HS-5 (cell line): ENCODE measurements around the gene DNALI1.
"Not testable (repeated sequence)": the region's sequence is repeated elsewhere in the genome, so short reads cannot be mapped to it uniquely, and the experiment has no call there.

ENCODE experiments used
- DNase-seq: peaks from one replicate; pipeline ENCODE4 v3.0.0-alpha.2; 2012; ENCODE audit warnings: low read depth

DNALI1 gene

DNA sequence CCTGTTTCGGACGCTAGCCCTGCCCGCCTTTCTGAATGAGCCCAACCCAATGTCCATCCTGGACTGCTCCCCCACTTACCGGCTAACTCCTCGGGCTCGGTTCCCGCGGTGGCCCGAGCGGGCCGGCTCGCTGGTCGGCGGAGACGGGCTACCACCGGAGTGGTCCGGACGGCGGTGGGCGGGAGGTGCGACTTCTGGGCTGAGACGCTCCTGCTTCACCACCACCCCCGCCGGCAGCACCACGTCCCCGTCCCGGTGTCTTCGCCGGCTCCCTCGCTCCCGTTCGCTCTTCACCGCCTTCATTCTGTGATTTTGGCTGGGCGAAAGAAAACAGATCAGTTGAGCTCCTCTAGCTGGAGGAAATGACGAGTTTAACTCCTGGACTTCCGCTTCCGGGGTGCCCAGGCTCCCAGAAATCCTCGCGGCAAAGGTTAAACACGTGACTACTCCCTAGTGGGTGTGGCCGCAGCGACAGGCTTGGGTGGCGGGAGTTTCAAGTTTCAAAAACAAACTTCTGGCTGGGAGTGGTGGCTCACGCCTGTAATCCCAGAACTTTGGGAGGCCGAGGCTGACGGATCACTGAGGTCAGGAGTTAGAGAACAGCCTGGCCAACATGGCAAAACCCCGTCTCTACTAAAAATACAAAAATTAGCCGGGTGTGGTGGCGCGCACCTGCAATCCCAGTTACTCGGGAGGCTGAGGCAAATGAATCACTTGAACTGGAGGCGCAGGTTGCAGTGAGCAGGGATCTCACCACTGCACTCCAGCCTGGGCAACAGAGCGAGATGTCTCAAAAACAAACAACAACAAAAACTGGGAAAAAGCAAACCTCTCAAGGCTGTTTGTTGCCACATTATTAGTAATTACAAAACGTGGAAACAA is 2.6 kb upstream of the DNALI1 start, which contains the start of gene SNIP1:
TSS of gene SNIP1 (minus strand) at position 367 of the 882 bp plus-strand sequence. CDS start at position 303, 64 bp downstream.
- DNase-seq: peak; percentile 58

DNA sequence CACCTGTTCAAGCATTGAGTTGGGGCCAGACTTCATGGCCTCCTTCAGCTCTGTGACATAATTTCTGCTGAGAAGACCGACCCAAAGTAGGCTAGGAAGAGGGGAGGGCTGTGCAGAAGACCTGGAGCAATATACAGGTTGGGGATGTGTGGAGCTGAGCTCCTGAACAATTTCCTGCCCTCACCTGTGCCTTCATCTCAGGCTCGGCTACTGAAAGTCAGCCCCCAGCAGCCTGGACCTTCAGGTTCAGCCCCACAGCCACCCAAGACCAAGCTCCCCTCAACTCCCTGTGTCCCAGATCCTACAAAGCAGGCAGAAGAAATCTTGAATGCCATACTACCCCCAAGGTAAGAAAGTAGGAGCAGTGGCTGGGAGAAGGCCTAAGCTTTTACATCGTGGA is 662 bp downstream of the DNALI1 start:
- no peak for DNase-seq

DNA sequence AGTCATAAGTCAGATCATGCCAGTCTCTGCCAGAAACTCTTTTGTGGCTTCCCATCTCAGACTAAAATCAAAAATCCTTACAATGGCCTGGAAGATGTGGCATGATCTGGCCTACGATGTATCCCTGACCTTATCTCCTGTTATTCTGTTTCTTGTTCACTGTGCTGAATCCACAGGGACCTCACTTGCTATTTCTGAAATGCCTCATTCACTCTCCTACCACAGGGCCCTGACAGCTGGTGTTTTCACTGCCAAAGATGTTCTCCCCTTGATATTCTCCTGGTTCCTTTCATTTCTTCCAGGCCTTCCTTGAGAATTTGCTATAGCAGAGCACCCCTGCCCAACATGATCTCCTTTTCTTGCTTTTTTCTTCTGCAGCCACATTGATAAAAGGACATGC is 1.7 kb downstream of the DNALI1 start:
- no peak for DNase-seq

DNA sequence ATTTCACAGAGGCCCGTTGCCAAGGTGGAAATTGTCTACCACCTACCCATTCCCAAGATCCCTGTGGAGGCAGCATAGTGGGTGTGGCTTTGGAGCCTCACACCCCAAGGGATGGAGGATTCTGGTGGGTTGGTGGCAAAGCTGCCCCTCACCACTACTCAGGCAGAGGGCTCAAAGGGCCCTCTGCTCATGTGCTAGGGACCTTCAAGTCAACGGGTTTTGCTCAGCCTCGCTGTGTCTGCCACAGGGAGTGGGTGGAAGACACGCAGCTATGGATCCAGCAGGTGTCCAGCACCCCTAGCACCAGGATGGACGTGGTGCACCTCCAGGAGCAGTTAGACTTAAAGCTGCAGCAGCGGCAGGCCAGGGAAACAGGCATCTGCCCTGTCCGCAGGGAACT is 2.3 kb downstream of the DNALI1 start:
- DNase-seq: no peak

DNA sequence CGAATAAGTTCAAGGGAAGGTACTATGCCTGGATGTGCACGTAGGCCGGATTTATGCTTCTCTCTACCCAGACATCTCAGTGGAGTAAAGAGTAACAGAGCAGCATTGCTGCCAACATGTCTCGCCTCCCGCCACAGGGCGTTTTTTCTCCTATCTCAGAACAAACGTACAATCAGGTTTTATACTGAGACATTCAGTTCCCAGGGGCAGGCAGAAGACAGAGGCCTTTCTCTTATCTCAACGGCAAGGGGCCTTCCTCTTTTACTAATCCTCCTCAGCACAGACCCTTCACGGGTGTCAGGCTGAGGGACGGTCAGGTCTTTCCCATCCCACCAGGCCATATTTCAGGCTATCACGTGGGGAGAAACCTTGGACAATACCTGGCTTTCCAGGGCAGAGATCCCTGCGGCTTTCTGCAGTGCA is 3.2 kb downstream of the DNALI1 start:
- DNase-seq: not testable (repeated sequence)

DNA sequence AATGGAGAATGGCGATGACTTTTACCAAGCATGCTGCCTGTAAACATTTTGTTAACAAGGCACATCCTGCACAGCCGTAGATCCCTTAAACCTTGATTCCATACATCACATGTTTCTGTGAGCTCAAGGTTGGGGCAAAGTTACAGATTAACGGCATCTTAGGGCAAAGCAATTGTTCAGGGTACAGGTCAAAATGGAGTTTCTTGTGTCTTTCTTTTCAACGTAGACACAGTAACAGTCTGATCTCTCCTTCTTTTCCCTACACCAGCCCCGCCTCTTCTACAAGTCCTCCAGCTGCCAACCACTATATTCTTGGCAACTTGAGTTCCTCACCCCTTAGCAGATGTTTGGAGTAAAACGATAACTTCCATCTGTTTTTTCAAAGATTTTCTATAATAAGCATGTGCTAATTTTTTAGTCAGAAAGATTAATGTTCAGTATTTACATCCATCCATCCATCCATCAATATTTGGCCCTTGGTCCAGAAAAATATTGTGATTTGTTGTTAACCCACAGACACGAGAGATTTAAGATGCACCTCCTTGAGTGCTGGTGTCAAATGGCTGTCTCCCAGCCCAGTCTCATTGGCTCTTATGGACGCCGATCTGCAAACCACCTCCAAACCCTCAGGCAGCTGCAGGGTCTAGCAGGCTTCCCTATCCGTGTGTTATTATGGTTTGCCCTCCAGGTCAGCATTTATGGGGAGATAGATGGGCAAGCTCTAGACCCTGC is 3.8 kb downstream of the DNALI1 start:
- no peak for DNase-seq

DNA sequence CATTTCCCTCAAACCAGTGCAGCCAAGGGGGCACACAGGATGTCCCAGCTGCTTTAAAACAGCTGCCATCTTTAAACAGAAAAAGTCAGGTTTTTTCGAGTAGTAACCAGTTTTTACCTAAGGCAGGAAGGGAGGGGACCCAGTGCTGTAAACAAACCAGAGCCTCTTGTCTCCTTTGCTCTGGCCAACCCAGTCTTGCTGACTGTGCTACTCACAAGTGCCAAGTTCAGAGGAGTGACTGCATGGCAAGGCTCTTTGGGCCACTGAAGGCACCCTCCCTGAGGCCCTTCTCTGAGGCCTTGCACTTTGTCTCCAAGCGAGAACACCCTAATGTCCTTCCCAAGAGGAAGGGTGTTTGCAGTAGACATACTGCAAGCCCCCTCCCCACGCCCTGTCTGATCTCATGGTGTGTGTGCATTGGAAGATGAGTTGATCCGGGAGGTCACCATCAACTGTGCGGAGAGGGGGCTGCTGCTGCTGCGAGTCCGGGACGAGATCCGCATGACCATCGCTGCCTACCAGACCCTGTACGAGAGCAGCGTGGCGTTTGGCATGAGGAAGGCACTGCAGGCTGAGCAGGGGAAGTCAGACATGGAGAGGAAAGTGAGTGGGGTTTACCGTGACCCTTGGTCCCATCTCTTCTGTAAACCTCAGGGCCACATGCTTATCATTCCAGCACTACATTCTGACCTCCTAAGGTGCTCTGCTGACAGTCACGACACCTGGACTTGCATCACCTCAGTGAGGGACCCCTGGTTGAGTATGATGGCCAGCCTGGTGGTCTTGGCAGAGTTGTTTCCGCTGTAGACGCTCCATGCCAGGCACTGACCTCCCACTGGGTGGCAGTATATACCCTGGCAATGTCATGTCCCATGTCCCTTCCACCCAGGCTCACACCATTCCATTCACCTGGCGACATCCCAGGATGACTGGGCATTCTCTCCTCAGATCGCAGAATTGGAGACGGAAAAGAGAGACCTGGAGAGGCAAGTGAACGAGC is 4.7 kb downstream of the DNALI1 start:
- DNase-seq: no peak

DNA sequence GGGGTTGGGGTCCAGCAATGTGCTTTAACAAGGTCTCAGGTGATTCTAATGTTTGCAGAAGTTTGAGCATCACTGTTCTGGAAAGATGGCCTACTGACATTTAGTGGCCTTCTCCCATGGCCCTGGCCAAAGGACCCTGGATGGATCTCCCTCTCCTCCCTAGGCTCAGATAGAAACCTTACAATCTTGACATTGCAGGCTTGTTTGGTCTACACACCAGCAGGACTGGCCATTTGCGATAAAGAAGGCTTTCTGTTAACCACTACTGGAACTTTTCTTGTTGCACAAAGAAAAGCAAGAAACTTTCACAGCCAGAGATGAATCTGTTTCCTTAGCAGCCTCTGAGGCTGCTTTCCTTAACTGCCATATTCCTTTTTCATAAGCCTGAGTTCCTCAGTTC is 6.2 kb downstream of the DNALI1 start:
- no peak for DNase-seq

DNA sequence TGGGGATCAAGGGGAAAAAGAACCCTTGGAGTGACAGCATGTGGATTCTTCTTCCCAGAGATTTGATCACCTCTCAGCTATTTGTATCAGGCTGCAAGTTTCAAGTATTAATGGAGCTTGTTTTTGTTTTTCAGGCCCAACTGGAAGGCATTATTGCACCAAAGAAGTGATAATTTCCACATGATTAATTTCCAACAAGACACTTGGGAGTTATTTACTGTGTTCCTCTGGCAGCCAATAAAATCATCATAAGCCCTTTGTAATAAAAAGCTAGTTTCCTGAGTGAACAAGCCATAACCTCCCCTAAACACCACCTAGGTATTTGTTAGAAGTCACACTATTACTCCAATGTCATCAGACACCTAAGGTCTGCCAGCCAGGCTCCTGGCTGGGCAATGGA is 8.2 kb downstream of the DNALI1 start:
- no peak for DNase-seq

DNA sequence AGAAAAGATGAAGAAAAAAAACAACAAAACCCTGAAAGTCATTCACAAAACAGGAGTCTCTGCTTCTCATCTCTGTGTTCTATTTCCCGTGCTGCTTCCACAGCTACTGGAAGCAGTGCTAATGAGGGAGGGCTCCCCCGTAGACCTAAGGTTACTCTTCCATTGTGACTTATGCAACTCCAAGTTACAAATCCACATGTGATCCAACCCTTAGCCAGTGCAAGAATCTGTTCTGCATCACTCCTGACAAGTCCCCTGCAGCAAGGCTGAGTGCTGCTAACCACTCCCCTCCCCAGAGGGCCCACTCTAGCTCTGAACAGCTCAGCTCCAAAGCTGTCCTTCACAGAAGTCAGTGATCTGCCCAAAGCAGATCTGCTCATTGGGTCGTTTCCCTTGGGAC is 10.3 kb downstream of the DNALI1 start:
- no peak for DNase-seq

DNA sequence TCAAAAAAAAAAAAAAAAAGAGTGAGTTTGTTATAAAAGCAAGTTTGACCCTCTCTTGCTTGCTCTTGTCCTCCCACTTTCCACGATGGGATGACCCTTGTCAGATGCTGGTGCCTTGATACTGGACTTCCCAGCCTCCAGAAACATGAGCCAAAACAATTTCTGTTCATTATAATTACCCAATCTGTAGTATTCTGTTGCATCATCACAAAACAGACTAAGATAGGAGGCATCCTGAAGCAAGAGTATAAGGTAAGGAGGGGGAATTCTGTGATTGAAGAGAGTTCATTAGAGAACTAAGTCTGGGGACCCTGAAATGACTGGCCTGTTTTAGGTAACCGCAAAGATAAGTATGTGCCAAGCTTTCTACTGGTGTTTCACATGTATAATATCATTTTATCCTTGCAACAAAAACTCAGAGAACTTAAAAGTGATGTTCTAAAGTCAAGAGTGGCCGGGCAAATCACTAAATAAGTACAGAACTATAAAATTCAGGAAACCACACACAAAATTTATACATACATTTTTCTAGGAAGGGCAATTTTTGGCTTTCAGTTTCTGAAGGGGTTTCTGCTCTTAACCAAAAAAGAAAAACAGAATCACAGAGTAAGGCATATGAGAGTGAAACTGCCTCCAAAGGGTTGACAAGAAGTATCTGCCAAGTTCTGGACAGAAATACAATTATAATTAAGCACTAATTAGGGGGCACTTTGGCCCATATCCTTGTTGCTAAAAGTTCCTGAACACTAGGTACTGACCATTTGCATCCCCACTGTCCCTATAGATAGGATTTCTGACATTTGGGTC is 14.0 kb downstream of the DNALI1 start:
- DNase-seq: no peak

DNA sequence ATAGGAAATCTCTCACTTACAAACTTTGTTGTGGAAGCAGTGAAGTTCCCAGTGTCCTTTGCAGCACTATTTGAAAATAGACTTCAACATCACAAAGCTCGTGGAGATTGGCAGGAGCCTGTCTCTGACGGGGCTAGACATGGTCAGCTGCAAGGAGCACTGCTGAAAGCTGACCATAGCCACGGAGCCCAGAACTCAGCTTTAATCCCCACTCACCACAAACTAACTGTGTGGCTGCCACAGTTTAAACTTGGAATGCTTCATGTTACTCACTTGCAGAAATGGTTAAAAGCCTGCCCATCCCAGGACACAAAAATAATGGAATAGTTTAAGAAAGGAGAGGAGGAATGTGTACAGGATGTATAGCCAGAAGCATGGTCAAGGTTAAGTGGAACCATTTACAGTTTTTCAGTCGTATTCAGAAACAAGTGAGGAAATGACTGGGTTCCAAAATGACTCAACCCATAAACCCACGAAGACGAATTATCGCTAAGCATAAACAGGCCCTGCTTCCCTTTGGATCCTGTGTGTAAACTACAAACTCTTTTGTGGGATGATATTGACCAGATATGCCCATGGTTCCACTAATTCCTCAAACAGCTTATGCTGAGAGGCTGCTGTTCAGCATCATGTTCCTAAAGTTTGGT is 18.2 kb downstream of the DNALI1 start:
- DNase-seq: peak; percentile 82

DNA sequence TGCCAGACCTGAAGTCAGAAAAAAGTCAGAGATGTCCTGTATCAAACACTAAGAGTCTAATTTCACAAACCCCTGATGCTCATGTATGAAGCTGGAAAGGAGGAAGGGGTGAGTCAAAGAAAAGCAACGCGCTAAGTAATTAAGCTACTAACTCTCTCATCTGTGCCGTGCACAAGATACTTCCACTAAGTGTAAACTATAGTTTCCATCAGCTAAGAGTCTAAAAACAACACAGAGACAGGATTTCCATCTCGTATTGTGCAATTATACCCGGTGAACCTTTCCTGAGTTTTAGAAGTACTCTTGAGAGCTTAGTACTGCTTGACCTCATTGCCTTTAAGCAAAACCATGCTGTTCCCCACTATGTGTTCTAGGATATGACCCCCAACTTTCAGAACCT is 19.0 kb downstream of the DNALI1 start:
- no peak for DNase-seq

DNA sequence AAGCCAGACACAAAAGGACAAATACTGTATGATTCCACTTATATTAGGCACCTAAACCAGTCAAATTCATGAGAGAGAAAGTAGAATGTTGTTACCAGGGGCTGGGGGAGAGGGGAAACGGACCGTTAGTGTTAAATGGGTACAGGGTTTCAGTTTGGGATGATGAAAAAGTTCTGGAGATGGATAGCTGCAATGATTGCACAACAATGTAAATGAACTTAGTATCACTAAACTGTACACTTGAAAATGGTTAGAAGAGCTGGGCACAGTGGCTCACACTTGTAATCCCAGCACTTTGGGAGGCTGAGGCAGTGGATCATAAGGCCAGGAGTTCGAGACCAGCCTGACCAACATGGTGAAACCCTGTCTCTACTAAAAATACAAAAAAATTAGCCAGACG is 27.8 kb downstream of the DNALI1 start:
- not testable (repeated sequence) for DNase-seq

DNA sequence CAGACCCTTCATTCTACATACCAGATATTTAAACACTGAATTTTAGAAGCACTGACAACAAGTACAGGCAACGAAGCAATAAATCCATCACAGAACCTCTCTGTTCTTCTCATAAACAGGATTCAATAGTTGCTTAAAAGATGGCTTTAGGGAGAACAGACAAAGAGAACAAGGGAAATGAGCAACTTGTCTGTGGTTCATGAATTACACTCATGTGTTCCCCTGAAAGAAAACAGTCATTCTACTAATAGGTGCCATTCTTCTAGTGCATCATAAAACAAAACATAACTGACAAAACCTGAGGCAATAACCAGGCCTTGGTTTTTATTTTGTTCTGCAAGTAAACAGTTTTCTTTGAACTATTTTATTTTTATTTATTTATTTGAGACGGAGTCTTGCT is 32.2 kb downstream of the DNALI1 start:
- no peak for DNase-seq

DNA sequence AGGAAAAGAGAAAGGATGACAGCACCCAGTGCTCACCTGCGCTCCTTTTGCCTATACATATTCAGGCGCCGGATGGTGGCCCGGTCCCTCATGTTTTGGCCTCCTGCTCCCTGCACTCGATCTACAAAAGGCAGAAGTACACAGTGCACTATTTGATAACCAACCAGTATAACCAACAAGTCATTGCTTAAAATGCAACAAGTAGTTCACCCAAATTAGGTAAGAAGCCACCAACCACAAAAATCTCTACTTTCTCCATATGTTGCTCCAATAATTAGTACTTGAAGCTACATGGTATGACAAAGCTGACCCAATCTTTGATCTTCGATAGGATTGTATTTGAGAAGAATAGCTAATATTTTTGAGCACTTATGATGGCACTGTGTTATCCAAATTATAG is 37.0 kb downstream of the DNALI1 start:
- no peak for DNase-seq

DNA sequence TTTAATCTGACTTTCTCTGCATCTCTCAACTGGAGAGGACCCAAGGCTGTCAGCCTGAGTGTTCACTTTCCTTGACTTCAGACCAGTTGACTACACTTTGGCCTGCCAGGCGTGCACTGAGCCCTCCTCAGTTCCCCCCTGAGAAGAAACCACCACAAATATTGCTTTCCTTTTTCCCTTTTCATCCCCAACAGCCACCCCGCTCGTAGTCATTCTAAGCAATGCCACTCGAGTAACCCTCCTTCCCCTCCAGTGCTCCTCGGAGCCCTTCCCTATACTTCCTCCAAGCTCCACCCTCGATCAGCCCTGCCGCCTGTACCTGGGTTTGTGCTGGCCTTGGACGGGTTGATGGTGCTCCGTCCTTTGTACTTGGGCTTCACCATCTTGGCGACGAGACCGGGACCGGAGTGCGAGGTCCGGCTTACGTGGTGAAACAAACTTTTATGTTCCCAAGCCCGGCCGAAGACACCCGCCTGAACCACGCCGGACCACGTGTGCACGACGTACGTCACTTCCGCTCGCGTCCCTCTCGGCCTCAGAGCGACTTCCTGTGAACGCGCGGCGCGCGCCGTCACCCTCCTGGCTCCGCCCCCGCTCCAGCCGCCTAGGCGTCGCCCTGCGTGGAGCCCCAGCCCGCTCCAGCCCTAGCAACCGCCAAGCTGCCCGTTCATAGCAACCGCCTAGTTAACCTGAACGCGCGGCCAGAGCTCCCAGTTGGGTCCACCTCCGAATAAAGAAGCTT is 38.9 kb downstream of the DNALI1 start, which contains the start of gene GNL2:
TSS of gene GNL2 (minus strand) at position 498 of the 742 bp plus-strand sequence. CDS start at position 383, 115 bp downstream.
- peak; percentile 83 for DNase-seq

DNA sequence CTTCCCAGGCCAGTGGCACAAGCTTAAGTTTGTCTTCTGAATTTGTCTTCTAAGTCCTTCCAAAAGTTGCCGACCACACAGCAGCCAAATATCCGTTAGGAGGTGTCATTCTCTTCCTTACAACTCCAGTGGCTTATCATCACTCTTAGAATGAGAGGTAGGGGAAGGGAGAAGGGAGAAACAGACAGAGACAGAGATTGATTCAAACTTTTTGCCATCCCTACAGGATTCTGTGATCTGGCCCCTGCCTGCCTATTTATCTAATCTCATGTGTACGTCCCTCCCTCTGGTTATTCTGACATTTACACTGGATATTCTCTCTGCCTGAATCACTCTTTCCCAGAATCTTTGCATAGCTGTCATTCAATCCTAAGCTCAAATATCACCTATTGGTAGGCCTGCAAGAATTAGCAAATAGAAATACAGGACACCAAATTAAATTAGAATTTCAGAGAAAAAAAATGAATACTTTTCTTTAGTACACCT is 39.5 kb downstream of the DNALI1 start:
- DNase-seq: no peak

DNA sequence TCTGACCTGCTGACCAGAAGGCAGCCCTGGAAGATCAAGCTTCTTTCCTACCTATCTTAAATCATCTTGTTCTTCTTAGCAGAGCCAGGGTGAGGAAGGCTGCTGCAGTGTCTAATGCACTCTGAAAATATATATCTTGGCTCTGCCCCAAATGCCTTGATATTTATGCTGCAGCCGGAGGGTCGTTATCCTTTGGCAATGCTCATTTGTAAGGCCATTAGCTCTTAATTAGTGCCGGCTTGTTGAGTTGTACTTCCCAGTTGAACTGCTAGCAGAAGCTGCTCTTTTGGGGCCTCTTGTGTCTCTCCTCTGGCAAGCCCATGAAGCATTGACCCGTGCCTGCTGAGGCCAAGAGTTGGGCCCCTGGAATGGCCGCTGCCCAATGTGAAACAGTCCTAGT is 43.2 kb downstream of the DNALI1 start:
- DNase-seq: no peak

DNA sequence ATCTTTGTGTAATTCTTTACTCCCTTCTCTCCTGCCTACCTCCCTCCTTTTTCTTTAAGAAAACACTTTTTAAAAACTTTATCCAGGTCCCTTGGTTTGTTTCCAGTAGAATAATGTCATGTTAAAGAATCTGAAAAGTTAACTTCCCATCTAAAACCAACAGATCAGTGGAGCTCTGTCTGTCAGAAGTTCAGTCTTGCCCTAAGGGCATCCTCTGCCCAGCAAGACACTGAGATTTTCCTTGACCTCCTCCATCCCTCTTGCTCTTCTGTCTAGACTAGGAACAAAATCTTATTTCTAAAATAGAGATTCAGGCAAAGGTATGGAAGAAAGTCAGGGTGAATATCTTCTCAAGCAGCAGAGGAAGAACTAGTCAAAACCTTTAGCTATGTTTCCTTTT is 44.7 kb downstream of the DNALI1 start:
- no peak for DNase-seq
